ENCODE results near the gene FCAMR.

FCAMR gene

GRCh38 chr1:206957639-206958038 lies 12.6 kb downstream of the FCAMR start:
- no peak for DNase-seq (ENCODE audit: low spot score)

GRCh38 chr1:206955476-206956451 lies 14.5 kb downstream of the FCAMR start:
- no peak for DNase-seq (ENCODE audit: low spot score)

- DNase-seq (ENCODE audit: low spot score), result no peak
Observed at GRCh38 chr1:206954459-206955342, 15.6 kb downstream of the FCAMR start.

GRCh38 chr1:206953626-206954025 lies 16.6 kb downstream of the FCAMR start:
- no peak for DNase-seq (ENCODE audit: low spot score)

- no peak for DNase-seq (ENCODE audit: low spot score)
Observed at GRCh38 chr1:206953126-206953525, 17.1 kb downstream of the FCAMR start.

GRCh38 chr1:206952171-206952570 lies 18.1 kb downstream of the FCAMR start:
- DNase-seq (ENCODE audit: low spot score), result no peak

GRCh38 chr1:206951318-206952100 lies 18.8 kb downstream of the FCAMR start:
- no peak for DNase-seq (ENCODE audit: low spot score)

- DNase-seq (ENCODE audit: low spot score), result no peak
Observed at GRCh38 chr1:206949641-206950040, 20.6 kb downstream of the FCAMR start.

- no peak for DNase-seq (ENCODE audit: low spot score)
Observed at GRCh38 chr1:206949208-206949607, 21.1 kb downstream of the FCAMR start.

GRCh38 chr1:206947255-206947654 lies 23.0 kb downstream of the FCAMR start:
- no peak for DNase-seq (ENCODE audit: low spot score)

- DNase-seq (ENCODE audit: low spot score), result no peak
Observed at GRCh38 chr1:206946261-206946660, 24.0 kb downstream of the FCAMR start, which contains the start of gene PIGR. PIGR (minus strand) TSS chr1:206946466; CDS start chr1:206940531, 5,935 bp downstream.

- DNase-seq (ENCODE audit: low spot score), result no peak
Observed at GRCh38 chr1:206945779-206946178, 24.5 kb downstream of the FCAMR start.

- DNase-seq (ENCODE audit: low spot score), result no peak
Observed at GRCh38 chr1:206944703-206945102, 25.6 kb downstream of the FCAMR start.

GRCh38 chr1:206941766-206942418 lies 28.4 kb downstream of the FCAMR start:
- no peak for DNase-seq (ENCODE audit: low spot score)

- DNase-seq (ENCODE audit: low spot score), result no peak
Observed at GRCh38 chr1:206940588-206940936, 29.7 kb downstream of the FCAMR start.

GRCh38 chr1:206939841-206940587 lies 30.2 kb downstream of the FCAMR start:
- DNase-seq (ENCODE audit: low spot score), result no peak

GRCh38 chr1:206939131-206939530 lies 31.1 kb downstream of the FCAMR start:
- no peak for DNase-seq (ENCODE audit: low spot score)

- no peak for DNase-seq (ENCODE audit: low spot score)
Observed at GRCh38 chr1:206937425-206937824, 32.8 kb downstream of the FCAMR start.

- peak; percentile 46 for DNase-seq (ENCODE audit: low spot score)
Observed at GRCh38 chr1:206935491-206936067, 34.7 kb downstream of the FCAMR start.

- DNase-seq (ENCODE audit: low spot score), result peak; percentile 41
Observed at GRCh38 chr1:206933333-206933945, 36.8 kb downstream of the FCAMR start.
